Activated T-cell treated with anti-CD3 and anti-CD28 coated beads, Interleukin-2, amount 50 U/mL, for 1 hour (primary cell): ENCODE data around the gene UBE4A.

Experiments used
- DNase-seq: peaks from one replicate; pipeline ENCODE4 v3.0.0-alpha.2; 2020

Gene UBE4A

DNA sequence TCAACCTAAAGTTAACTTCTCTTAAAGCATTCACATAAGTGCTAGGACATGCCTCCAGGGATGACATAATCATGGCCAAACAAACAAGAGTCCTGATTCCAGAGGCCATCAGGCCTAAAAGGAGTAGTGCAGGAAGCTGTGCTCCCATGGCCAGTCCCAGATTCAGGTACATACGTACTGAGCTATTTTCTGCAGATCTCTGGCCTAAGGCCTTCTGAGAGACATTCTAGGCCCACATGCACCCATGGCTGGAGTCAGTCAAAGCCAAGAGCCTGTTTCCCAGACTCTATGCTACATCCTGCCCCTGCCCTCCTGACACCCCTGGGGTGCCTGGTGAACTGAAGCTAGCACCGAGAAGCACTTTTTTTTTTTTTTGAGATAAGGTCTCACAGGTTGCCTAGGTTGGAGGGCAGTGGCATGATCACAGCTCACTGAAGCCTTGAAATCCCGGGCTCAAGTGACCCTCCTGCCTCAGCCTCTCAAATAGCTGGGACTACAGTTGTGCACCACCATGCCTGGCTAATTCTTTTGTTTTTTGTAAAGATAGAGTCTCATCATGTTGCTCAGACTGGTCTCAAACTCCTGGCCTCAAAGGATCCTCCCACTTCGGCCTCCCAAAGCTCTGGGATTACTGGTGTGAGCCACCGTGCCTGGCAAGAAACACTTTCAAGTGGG is 17.4 kb upstream of the UBE4A start:
- DNase-seq: no peak

DNA sequence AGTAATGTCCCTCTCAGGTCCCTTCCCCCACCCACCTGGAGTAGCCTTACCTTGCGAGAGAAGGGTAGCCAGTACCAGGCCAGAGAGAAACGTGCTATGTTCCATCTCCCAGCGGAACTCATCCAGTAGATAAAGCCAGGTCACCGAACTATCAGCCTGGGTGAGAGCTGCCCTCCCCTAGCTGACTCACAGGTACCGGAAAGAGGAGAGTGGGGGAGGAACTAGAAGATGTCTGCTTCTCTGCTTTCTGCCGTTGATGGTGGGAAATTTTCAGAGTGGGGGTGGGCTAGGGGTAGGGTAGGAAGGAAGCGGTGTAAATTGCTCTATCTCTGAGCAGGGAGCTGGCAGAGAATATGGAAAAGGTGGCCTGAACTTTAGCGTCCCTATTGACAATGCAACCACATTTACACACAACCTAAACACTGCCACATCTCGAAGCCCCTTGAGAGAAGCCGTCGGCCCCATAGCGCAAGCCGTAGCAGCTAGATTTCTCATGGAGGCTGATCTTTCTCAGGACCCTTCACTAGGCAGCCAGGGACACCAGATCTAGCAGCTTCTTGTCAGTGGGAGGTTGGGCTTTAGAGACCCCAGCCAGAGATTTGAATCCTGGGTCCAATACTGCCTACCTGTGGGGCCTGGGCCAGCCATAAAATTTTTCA is 16.8 kb upstream of the UBE4A start, which contains the start of gene CD3D:
TSS of gene CD3D (minus strand) at position 203 of the 659 bp plus-strand sequence. CDS start at position 105, 98 bp downstream.
- DNase-seq: peak; percentile 70

DNA sequence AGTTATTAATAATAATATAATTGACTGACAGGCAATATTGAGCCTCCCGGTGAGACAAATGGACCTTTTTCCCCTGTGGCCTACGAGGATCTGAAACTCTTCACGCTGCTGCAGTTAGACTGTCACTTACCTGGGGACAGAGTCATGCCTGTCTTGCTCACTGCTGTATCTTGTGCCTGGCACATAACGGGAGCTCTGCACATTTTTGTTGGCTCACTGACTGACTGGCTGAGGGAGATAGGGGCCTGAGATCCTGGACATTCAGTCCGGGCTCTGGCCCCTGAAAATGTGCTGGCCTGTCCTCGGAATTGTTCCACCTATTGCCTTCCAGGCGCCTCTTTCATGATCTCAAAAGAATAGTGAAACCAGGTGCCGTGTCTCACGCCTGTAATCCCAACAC is 16.2 kb upstream of the UBE4A start:
- peak; percentile 46 for DNase-seq

DNA sequence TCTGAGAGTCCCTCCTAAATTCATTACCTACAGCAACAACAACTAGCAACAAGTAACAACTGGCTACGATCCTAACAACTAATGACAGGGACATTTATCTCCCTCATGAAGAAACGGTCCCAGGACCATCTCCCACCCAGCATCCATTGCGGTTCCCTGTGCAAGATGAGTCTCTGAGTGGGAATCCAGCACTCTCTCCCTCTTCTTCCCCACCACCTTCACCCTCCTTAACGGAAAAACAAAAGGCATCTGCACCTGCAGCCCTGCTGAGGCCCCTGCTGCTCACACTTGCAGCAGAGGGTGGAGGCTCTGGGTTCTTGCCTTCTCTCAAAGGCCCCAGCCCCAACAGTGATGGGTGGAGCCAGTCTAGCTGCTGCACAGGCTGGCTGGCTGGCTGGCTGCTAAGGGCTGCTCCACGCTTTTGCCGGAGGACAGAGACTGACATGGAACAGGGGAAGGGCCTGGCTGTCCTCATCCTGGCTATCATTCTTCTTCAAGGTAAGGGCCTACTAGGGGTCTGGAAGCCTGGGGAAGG is 15.4 kb upstream of the UBE4A start, which contains the start of gene CD3G:
TSS of gene CD3G (plus strand) at position 364 of the 535 bp plus-strand sequence. CDS start at position 444, 80 bp downstream.
- peak; percentile 79 for DNase-seq

DNA sequence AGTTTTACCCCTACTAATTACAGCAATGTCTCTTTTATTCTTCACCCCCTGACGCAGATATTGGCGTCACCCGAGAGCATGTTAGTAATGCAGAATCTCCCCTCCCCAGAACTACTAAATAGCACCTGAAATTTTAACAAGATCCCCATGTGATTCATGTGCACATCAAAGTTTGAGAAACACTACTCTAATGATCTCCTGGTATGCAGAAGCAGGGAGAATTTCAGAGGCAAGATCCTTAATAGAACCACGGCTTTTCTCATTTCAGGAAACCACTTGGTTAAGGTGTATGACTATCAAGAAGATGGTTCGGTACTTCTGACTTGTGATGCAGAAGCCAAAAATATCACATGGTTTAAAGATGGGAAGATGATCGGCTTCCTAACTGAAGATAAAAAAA is 9.9 kb upstream of the UBE4A start:
- DNase-seq: no peak

DNA sequence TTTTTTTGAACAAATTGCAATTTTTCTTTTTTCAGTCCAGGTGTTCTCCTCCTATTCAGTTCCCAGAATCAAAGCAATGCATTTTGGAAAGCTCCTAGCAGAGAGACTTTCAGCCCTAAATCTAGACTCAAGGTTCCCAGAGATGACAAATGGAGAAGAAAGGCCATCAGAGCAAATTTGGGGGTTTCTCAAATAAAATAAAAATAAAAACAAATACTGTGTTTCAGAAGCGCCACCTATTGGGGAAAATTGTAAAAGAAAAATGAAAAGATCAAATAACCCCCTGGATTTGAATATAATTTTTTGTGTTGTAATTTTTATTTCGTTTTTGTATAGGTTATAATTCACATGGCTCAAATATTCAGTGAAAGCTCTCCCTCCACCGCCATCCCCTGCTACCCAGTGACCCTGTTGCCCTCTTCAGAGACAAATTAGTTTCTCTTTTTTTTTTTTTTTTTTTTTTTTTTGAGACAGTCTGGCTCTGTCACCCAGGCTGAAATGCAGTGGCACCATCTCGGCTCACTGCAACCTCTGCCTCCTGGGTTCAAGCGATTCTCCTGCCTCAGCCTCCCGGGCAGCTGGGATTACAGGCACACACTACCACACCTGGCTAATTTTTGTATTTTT is 6.2 kb upstream of the UBE4A start:
- DNase-seq: no peak

DNA sequence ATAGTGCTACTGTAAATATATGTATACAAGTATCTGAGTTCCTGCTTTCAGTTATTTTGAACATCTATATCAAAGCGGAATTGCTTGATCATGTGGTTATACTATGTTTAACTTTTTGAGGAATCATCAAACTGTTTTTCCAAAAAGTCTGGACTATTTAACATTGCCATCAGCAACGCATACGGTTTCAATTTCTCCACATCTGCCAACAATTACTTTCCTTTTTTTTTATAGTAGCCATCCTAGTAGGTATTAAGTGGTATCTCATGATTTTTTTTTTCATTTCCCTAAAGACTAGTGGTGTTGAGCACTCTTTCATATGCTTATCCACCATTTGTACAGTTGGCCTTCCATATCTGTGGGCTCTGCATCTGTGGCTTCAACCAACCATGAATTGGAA is 1.3 kb upstream of the UBE4A start:
- DNase-seq: no peak

DNA sequence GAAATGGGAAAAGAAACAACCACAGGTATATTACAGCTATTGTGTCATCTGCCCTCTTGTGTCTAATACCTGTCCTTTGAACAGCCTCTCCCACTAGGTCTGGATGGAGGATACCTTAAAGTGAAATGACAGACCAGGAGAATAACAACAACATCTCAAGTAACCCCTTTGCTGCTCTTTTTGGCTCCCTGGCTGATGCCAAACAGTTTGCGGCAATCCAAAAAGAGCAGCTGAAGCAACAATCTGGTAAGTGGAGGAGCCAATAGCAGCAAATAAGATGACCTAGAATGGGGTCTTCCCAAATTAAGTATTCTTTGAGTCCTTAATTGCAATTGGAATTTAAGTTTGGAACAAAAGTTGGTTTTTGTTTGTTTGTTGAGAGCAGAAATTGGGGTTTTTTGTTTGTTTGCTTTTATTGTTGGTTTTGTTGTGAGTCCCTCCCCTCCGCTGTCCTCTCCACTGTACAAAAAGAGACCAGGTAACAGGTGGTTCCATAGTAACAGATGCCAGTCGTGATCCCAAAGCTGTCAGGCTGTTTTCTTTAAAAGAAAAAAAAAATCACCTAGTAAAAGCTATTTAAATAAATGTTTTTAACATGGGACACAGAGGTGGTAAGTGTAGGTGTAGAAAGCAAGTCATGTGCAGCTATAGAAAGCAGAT is 5.7 kb downstream of the UBE4A start:
- no peak for DNase-seq

DNA sequence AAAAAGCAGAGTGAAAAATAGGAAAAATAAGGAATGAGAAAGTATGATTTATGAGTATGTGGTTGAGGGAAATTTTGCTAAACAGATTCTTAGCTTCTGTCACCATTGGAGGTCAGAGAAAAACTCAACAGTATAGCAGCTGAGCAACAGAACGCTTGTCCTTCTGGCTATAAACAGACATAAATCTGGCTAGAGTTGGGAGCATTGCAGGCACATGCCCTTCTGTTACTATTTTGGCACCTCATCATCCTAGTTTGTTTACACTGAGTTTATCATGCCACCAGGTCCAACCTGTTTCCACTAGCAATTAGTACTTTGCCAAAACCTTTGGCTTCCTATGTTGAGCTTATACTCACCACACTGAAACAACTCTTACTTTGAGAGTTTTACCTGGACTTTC is 6.9 kb downstream of the UBE4A start:
- DNase-seq: no peak

DNA sequence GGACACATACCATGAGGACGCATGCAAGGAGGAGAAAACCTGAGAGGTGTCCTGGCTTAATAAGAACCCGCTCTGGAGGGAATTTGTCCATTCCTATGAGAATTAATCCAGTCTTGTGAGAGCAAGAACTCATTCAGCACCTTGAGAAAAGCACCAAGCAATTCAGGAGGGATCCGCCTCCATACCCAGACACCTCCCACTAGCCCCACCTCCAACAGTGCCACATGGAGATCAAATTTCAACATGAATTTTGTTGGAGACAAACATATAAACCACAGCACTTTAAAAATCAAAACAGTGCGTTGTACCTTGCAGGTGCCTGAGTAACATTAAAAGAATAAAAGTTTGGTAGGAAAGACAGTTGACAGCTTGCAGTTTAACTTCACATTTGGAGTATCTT is 11.4 kb downstream of the UBE4A start:
- DNase-seq: no peak

DNA sequence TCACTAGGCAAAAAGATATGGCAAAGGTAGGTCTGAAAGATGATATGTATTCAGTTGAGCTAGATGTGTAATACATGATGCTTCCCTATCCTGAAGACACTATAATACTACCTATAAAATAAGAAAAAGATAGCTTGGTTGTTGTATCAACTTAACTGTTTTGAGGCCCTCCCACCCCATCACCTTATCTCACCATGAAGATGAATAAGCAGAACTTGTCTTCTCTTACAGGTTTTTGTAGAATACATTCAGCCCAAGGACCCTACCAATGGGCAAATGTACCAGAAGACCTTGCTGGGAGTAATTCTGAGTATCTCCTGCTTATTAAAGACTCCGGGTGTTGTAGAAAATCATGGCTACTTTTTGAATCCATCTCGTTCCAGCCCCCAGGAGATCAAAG is 13.9 kb downstream of the UBE4A start:
- DNase-seq: no peak

DNA sequence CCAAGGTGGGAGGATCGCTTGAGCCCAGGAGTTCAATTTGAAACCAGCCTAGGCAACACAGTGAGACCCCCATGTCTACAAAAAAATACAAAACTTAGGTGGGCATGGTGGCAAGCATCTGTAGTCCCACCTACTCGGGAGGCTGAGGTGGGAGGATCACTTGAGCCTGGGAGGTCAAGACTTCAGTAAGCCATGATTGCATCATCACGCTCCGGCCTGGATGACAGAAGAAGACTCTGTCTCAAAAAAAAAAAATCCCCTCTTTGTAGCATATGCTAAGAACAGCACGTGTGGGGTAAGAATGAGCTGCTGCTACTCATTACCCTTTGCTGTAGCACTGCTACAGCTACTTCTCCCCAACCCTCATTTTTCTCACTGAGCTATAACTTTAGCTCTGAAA is 14.5 kb downstream of the UBE4A start:
- DNase-seq: no peak

DNA sequence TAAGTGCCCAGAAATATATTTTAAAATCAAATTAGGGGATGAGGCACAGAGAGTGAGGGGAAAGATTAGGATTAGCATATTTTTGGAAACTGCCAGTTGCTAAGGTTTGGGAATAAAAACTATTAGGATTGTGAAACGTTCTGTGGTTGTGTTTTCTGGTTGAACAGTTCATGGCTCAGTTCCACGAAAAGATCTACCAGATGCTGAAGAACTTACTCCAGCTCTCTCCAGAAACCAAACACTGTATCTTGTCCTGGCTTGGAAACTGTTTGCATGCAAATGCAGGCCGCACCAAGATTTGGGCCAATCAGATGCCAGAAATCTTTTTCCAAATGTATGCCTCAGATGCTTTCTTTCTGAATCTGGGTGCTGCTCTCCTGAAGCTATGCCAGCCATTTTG is 15.3 kb downstream of the UBE4A start:
- DNase-seq: no peak

DNA sequence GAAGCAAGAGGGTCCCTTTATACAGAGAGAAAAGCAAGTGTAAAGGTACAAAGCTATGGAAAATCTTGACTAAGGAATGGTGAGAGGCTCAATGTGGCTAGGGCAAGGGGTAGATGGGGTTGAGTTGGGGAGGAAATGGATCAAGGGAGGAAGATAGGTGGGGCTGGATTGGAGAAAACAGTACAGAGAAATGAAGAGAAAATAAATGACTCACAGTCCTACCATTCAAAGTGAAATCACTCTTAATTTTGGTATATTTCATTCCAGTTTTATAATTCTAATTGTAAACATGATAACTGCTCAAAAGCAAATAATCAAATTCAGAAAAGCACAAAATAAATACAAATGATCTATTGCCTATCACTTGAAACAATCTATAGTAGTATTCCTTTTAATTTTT is 16.6 kb downstream of the UBE4A start:
- DNase-seq: no peak

DNA sequence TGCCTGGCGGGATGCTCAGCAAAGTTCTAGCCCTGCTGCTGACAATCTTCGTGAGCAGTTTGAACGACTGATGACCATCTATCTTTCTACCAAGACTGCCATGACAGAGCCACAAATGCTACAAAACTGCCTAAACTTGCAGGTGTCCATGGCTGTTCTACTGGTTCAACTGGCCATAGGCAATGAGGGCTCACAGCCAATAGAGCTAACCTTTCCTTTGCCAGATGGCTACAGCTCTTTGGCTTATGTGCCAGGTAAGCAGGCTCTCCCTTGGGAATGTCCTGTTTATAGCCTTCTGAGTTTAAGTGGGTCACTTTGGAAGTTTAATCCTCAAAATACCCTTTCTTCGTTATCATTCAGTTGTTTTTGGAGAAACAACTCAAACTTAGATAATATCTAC is 20.1 kb downstream of the UBE4A start:
- no peak for DNase-seq

DNA sequence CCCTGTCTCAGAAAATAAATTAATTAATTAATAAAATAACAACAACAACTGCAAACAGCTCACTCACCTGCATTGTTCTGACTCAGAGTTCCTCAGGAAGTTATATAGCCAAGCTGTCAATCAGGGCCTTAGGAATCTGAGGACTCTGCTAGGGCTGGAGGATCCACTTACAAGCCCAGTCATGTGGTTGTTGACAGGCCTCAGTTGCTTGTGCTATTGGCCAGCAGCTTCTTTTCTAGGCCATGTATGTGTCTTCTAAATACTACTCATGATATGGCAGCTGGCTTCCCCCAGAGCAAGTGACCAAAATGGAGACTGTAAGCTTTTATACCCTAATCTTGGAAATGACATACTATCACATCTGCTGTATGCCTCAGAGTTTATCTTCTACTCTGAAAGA is 21.2 kb downstream of the UBE4A start:
- DNase-seq: no peak

DNA sequence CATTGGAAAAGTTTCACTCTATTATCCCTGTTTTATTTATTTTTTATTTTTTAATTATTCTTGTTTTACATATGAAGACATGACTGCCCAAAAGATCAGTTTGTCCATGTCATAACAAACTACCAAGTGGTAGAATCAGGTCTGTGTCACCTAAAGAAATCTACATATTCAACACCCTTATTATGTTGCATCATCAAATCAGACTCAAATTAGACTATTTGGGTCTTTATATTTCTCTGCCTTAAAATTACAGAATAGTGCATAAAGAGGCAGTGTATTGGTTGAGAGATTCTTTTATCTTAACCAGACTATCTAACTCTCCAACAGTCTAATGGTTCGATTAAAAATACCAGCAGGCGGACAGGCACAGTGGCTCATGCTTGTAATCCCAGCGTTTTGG is 23.6 kb downstream of the UBE4A start:
- DNase-seq: no peak

DNA sequence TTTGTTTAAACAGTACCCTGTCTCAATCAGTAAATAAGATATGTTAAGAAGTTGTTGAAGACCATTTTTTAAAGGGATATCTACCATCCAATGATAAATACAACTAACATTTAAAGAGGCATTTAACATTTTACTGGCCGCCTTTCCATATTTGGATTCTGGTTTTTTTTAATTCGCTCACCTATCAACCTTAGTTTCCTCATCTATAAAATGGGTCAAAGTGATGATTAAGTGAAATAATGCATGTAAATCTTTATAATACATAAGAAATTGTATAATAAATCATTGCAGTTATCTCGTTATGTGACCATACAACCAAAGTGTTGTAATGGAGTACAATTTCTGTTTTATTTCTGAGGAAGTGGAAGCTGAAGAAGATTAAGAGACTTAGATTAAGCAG is 24.3 kb downstream of the UBE4A start:
- no peak for DNase-seq

DNA sequence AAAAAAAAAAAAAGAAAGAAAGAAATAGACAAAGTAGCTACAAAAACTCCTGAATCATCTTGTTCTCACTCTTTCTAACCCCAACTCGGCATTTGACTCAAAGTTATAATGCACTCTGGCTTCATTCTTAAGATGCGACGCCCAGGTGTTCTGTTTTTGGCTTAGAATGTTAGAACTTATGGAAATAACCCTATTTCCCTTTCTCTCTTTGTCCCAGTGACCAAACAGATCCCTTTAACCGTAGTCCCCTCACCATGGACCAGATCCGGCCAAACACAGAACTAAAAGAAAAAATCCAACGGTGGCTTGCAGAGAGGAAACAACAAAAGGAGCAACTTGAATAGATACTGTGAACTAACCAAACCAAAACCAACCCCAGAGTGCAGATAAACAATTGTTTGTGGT is 36.7 kb downstream of the UBE4A start:
- no peak for DNase-seq

DNA sequence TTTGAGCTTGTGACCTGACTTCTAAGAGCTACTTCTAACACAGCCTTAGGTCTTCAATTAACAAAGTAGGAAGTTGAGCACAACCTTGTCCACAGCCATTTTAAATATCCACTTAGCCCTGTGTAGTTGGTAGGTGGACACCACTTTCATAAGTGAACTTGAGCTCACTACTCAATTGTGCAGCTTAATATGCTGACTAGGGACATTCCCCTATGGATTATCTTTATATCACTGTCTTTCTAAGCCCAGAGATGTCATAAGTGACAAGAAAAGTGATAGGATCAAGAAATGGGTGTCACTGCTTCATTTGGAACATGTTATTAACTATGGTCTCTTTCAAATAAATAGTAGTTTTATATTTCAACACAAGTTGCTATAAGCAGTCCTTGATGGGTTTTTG is 38.0 kb downstream of the UBE4A start:
- no peak for DNase-seq

DNA sequence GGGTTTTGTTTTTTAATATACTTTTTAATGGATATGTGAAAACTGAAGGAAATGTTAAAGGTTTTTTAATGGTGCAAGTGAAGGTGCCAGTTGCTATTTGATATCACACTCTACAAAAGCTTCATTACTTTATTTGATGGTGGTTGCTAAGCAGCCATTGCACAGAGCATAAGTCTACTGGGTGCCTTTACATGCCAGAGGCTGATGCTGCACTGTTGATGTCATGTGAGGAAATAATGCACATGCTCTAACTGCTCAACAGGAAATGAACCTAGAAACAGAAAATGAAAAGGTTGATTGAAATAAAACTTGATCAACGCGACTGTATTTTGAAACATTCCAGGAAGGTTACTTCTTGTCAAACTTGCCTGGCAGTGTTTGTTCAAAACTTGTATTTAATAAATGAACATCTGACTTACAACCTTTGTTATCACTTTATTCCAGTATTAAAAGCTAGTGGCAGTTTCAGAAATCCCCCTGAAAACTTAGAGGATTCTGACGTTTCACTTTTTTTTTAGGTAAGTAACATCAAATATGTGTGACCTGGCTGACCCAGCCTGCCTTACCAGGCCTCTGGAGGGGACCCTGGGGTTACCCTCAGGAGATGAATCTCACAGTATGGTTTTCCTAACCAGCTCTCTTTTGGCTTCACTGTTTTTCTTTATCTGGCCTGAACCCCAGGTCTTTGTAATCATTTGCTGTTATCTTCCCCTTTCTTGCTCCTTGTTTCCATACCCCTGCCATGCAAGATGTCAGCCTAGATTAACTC is 39.6 kb downstream of the UBE4A start:
- peak; percentile 28 for DNase-seq

DNA sequence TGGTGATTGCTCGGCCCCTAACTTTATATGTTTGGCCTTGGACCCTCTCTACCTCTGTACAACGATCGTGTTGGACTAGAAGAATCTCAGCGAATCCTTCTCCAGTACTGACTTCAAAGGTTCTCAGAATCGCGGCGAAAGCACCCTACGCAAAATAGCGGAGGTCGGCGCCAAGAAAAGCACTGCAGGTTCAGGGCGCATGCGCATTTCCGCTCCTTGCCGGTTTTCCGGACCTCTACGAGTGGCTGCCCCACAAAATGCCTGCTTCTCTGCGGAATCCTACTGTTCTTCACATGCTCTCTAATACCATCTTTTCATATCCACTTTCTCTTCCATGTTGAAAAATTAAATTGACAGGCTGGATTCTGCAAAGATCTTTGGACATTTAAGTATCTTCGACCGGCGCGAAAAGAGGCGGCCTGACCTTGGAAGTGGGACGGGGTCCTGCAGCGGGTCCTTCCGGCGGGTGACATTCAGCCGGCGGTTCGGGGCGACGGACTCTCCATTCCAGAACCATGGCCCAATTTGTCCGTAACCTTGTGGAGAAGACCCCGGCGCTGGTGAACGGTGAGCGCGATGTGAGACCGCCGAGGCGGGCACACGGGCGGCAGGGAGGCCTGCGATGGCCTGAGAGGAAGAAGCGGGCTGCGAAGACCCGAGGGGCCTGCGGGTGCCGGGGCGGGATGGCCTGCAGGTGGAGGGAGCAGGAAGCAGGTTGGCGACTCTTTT is 41.9 kb downstream of the UBE4A start, which contains the start of gene ATP5MG:
TSS of gene ATP5MG (plus strand) at position 456 of the 729 bp plus-strand sequence. CDS start at position 516, 60 bp downstream.
- DNase-seq: peak; percentile 87
